ENCODE data around the gene ZFYVE27. TPM values are rescaled to one million over a fixed set of nuclear protein-coding genes. Genes with fewer than 3 reads are reported as not detected.

ZFYVE27 gene
- polyA plus RNA-seq, 3 donors = 21.4 to 22.6 (median 22.6) TPM

- no peak for DNase-seq (ENCODE audit: low read depth in 3 of 3, low spot score in 2 of 3)
Measured at GRCh38 chr10:97766996-97767924, 30.3 kb downstream of the ZFYVE27 start.

GRCh38 chr10:97768322-97769315 lies 31.7 kb downstream of the ZFYVE27 start:
- DNase-seq (ENCODE audit: low read depth in 3 of 3, low spot score in 2 of 3) = no peak

GRCh38 chr10:97770255-97770654 lies 33.3 kb downstream of the ZFYVE27 start:
- DNase-seq (ENCODE audit: low read depth in 3 of 3, low spot score in 2 of 3) = no peak

- no peak for DNase-seq (ENCODE audit: low read depth in 3 of 3, low spot score in 2 of 3)
Measured at GRCh38 chr10:97771055-97771891, 34.3 kb downstream of the ZFYVE27 start.

GRCh38 chr10:97771913-97772823 lies 35.2 kb downstream of the ZFYVE27 start, which contains the start of gene SFRP5:
SFRP5 (minus strand) TSS chr10:97771999; CDS start chr10:97771833, 166 bp downstream.
- DNase-seq (ENCODE audit: low read depth in 3 of 3, low spot score in 2 of 3) = no peak

- no peak for DNase-seq (ENCODE audit: low read depth in 3 of 3, low spot score in 2 of 3)
Measured at GRCh38 chr10:97773096-97773495, 36.2 kb downstream of the ZFYVE27 start.

- DNase-seq (ENCODE audit: low read depth in 3 of 3, low spot score in 2 of 3) = no peak
Measured at GRCh38 chr10:97774811-97775294, 37.9 kb downstream of the ZFYVE27 start.

GRCh38 chr10:97777143-97777542 lies 40.2 kb downstream of the ZFYVE27 start:
- DNase-seq (ENCODE audit: low read depth in 3 of 3, low spot score in 2 of 3) = no peak

- no peak for DNase-seq (ENCODE audit: low read depth in 3 of 3, low spot score in 2 of 3)
Measured at GRCh38 chr10:97778452-97779302, 41.7 kb downstream of the ZFYVE27 start.

GRCh38 chr10:97779492-97779891 lies 42.6 kb downstream of the ZFYVE27 start:
- no peak for DNase-seq (ENCODE audit: low read depth in 3 of 3, low spot score in 2 of 3)

- DNase-seq (ENCODE audit: low read depth in 3 of 3, low spot score in 2 of 3) = no peak
Measured at GRCh38 chr10:97779975-97780374, 43.0 kb downstream of the ZFYVE27 start.

GRCh38 chr10:97780841-97781617 lies 44.1 kb downstream of the ZFYVE27 start:
- no peak for DNase-seq (ENCODE audit: low read depth in 3 of 3, low spot score in 2 of 3)

- no peak for DNase-seq (ENCODE audit: low read depth in 3 of 3, low spot score in 2 of 3)
Measured at GRCh38 chr10:97781618-97782331, 44.8 kb downstream of the ZFYVE27 start.

GRCh38 chr10:97782455-97783228 lies 45.7 kb downstream of the ZFYVE27 start:
- no peak for DNase-seq (ENCODE audit: low read depth in 3 of 3, low spot score in 2 of 3)

GRCh38 chr10:97784200-97784810 lies 47.4 kb downstream of the ZFYVE27 start:
- no peak for DNase-seq (ENCODE audit: low read depth in 3 of 3, low spot score in 2 of 3)

Data from right renal cortex interstitium (tissue), 3 donors.